K562 (cell line): ENCODE data around the gene CD82.
A peak's percentile ranks its signal among the peaks of the same experiment; 100 is the strongest.

Experiments used
- CTCF ChIP-seq, 3 experiments: IDR thresholded peaks in 2 of 3; conservative IDR thresholded peaks in 1 of 3; 2 replicates each; pipeline ENCODE4 v1.5.1; 2011 to 2012; ENCODE audit warnings: low read length in 3 of 3, mild to moderate bottlenecking in 3 of 3, control low read depth in 2 of 3, improper control_type of control experiment in 1 of 3, inconsistent platforms in 1 of 3, low read depth in 1 of 3, mixed read lengths in 1 of 3, moderate library complexity in 1 of 3; ENCODE audit not compliant: insufficient read depth in 2 of 3
- FOXP4 ChIP-seq: sonication (generic); formaldehyde crosslinking; IDR thresholded peaks from 2 replicates; pipeline ENCODE4 v1.8.0; 2022; ENCODE audit warnings: mild to moderate bottlenecking, missing genetic modification reagents, borderline replicate concordance
- GTF3C2 ChIP-seq: IDR thresholded peaks from 3 replicates; pipeline ENCODE4 v1.6.1; 2011; ENCODE audit warnings: borderline replicate concordance, mild to moderate bottlenecking, moderate library complexity; ENCODE audit not compliant: insufficient read length; ENCODE audit errors: extremely low read depth
- KAT8 ChIP-seq: fragments of 450-650 bp; IDR thresholded peaks from 2 replicates; pipeline ENCODE4 v1.6.1; 2016; ENCODE audit warnings: low read depth, mild to moderate bottlenecking
- NRF1 ChIP-seq, 2 experiments: fragments of 450-650 bp; IDR thresholded peaks in 1 of 2; conservative IDR thresholded peaks in 1 of 2; 2 replicates each; pipeline ENCODE4 v1.6.1; 2014; ENCODE audit warnings: mild to moderate bottlenecking in 2 of 2
- POLR2A ChIP-seq: fragments of 450-650 bp; conservative IDR thresholded peaks from 2 replicates; pipeline ENCODE4 v1.6.1; 2016
- SIN3A ChIP-seq, 2 experiments: fragments of 150-350 bp in 1 of 2; IDR thresholded peaks; 2 replicates each; pipeline ENCODE4 v1.6.1; 2011 to 2016; ENCODE audit warnings: borderline replicate concordance in 2 of 2, low read depth in 2 of 2, low read length in 2 of 2, mild to moderate bottlenecking in 2 of 2, moderate library complexity in 2 of 2; ENCODE audit not compliant: control insufficient read depth in 1 of 2
- SNAPC5 ChIP-seq: fragments of 250-450 bp; sonication (Bioruptor Pico); IDR thresholded peaks from 2 replicates; pipeline ENCODE4 v1.8.0; 2021; ENCODE audit warnings: moderate library complexity, mild to moderate bottlenecking, inconsistent platforms
- TFAM ChIP-seq: fragments of 250-450 bp; sonication (Bioruptor Pico); conservative IDR thresholded peaks from 2 replicates; pipeline ENCODE4 v1.5.0; 2021; ENCODE audit warnings: mild to moderate bottlenecking, moderate library complexity
- ZNF23 ChIP-seq: fragments of 250-450 bp; sonication (Bioruptor Pico); IDR thresholded peaks from 2 replicates; pipeline ENCODE4 v1.4.0; 2020; ENCODE audit warnings: mild to moderate bottlenecking

GRCh38 chr11:44548032-44548695 is 17.3 kb upstream of the CD82 start:
- no peak for TF ChIP-seq KAT8
- no peak for TF ChIP-seq SNAPC5 (CRISPR knock-in tag)
- no peak for TF ChIP-seq POLR2A
- TF ChIP-seq GTF3C2 = no peak
- TF ChIP-seq CTCF (IDR thresholded peaks at IDR 0.05 in 2 of 3, conservative IDR thresholded peaks at IDR 0.05 in 1 of 3; ENCODE audit: insufficient read depth in 2 of 3, low read depth in 1 of 3, low read length in 3 of 3) = no peak
- TF ChIP-seq TFAM (CRISPR knock-in tag) = no peak
- TF ChIP-seq SIN3A (IDR thresholded peaks at IDR 0.05; ENCODE audit: borderline replicate concordance in 2 of 2, control insufficient read depth in 1 of 2, low read depth in 2 of 2, low read length in 2 of 2) = no peak
- TF ChIP-seq ZNF23 (CRISPR knock-in tag) = no peak
- peak; percentile 53 to 54 for TF ChIP-seq NRF1 (conservative IDR thresholded peaks at IDR 0.05 in 1 of 2, IDR thresholded peaks at IDR 0.05 in 1 of 2)
- TF ChIP-seq FOXP4 = no peak
